ENCODE data around the gene SCN9A.
"Not testable (repeated sequence)": the region's sequence is repeated elsewhere in the genome, so short reads cannot be mapped to it uniquely, and the experiment has no call there.

Gene SCN9A

GRCh38 chr2:166239548-166239947, 136.2 kb downstream of the SCN9A start:
- DNase-seq, result no peak

- DNase-seq, result no peak
Measured at GRCh38 chr2:166238176-166238575, 137.6 kb downstream of the SCN9A start.

- no peak for DNase-seq
Measured at GRCh38 chr2:166234112-166234846, 141.5 kb downstream of the SCN9A start.

DNA sequence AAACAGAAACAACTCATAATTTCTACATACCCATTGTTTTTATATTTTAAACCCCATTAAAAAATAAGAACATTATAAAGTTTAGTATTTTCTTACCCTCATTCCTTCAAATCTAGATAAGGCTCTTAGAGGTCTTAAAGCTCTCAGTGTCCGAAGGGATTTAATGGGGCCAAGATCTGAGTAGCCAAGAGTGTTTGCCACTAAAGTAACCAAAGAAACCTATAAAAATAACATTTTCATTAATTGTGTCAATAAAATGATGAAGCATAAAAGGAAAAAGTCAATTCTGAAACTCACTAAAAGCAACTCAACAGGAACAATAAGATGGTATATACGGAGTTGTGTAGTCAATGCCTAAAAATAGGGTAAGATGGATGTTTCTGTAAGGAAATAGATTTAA, 142.5 kb downstream of the SCN9A start:
- DNase-seq, result no peak

DNA sequence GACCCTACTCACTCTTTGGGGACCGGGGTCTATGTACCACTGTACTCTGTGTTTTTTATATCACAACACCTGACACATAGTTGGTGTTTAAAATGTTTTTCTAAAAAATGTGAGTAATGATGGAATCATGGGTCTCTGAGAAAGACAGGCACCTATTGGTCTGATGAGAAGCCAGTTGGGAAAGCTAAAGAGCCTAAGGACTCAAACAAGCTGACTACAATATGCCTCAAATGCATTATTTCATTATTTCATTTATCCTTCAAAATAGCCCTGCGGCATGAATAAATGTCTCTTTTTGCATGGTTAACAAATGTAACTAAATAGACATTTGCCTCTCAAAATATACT, 145.0 kb downstream of the SCN9A start:
- DNase-seq, result no peak

DNA sequence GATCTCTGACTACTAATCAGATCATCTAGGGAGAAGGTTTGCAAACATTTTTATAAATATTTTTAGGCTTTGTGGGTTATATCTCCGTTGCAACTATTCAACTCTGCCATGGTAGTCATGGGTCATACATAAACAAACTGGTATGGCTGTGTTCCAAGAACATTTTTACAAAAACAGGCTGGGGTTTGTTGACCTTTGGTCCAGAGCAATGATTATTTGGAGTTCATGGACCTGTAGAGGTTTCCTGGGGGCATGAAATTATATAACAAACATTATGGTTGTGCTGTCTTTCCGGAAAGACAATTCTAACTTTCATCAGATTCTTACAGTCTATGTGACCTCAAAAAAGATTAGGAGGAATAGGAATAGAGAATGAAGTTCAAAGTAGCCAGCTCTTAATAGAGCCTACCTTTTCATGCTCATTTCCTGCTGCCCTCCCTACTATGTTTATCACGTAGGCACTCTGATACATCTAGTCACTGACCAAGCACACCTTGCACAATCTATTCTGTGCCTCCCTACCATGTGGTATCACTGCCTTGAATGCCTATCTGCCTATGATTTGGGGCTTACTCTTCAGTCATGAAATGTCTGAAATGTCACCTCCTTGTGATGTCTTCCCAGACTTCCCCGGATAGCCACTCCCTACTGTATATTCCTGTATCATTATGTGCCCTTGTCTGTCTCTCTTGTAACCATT, 145.6 kb downstream of the SCN9A start:
- no peak for DNase-seq

DNA sequence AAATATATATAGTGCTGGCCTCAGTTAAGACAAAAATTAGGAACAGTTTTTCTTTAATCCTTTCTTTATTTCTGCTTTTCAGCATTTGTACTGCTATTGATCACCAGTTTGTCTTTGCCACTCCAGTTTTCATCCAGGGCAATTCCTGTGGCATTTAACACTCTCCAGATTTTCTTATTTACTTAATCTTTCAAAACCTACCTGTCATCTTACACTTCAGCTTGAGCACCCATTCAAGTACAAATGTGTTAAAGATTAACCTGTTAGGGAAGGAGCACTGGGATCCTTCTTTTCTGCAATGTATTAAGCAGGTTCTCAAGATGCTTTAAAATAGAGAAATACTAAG, 146.1 kb downstream of the SCN9A start:
- no peak for DNase-seq

DNA sequence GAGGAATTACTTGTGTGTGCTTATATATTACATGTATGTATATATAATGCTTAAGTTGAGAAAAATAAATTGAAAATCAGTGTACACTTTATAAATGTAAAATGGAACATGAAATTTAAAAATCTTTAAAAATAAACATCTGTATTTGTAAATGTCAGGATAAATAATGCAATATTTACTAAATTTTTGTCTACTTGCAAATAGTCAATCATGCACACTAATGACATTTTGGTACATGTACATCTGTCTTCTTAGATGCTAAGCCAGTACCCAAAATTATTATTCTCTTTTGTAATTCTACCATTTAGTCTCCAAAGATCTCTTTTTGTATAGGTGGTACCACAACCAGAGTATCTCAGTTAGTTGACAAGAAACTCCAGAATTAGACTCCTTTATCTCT, 151.5 kb downstream of the SCN9A start:
- no peak for DNase-seq

DNA sequence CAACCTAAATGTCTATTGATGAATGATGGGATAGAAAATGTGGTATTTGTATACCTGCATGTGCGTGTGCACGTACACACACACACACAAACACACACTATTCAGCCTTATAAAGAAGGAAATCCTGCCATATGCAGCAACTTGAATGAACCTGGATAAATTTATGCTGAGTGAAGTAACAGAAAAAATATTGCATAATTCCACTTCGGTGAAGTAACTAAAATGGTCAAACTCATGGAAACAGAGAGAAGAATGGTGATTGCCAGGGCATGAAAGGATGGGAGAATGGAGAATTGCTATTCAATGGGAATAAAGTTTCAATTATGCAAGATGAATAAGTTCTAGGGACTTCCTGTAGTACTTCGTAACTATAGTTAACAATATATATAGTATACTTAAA, 152.4 kb downstream of the SCN9A start:
- no peak for DNase-seq

- DNase-seq, result no peak
Measured at GRCh38 chr2:166211079-166211478, 164.7 kb downstream of the SCN9A start.

- DNase-seq, result not testable (repeated sequence)
Measured at GRCh38 chr2:166209944-166210343, 165.8 kb downstream of the SCN9A start.

DNA sequence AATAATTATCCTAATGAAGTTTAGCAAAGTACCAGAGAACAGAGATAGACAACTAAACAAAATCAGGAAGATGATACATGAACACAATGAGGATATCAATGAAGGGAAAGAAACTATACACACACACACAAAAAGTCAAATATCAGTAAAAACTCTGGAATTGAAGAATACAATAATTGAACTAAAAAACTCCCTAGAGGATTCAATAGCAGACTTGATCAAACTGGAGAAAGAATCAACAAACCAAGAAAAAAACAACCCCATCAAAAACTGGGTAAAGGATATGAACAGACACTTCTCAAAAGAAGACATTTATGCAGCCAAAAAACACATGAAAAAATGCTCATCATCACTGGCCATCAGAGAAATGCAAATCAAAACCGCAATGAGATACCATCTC, 166.4 kb downstream of the SCN9A start:
- not testable (repeated sequence) for DNase-seq

DNA sequence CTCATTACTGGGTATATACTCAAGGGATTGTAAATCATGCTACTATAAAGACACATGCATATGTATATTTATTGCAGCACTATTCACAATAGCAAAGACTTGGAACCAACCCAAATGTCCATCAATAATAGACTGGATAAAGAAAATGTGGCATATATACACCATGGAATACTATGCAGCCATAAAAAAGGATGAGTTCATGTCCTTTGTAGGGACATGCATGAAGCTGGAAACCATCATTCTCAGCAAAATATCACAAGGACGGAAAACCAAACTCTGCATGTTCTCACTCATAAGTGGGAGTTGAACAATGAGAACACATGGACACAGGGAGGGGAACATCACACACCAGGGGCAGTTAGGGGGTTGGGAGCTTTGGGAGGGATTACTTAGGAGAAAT, 169.6 kb downstream of the SCN9A start:
- not testable (repeated sequence) for DNase-seq

DNA sequence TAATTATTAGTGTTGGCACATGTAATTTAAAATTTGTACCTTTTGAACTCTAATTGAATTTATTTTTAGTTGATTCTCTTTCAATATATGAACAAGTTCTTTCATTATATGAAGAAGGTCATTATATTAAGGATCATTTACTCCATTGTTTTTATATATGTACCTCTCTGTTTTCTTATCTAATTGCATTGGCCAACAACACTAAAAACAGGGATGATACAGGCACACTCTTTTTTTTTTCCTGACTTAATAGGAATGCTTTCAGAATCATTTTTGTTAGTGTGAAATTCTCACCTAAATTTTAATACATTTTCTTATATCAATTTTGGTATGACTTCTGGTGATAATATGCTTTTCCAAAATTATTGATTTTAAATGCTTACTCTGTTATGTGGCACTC, 173.0 kb downstream of the SCN9A start:
- DNase-seq, result no peak

DNA sequence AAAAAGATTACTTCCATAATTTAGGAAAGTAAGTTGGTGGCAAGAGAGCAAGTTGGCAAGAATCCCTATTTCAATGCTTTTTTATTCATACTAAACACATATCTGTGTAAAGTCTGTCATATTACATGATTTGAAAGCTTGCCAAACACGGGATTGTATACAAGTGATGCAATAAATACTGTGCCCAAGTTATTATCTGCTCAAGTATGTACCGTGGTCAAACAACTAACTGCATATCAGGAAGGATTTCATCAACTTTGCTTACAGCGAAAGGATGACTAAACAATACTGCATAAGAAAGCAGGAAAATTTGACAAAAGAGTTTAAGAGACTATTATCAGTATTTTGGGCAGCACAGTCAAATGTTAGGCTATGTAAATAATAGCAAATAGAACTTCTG, 178.3 kb downstream of the SCN9A start:
- no peak for DNase-seq

DNA sequence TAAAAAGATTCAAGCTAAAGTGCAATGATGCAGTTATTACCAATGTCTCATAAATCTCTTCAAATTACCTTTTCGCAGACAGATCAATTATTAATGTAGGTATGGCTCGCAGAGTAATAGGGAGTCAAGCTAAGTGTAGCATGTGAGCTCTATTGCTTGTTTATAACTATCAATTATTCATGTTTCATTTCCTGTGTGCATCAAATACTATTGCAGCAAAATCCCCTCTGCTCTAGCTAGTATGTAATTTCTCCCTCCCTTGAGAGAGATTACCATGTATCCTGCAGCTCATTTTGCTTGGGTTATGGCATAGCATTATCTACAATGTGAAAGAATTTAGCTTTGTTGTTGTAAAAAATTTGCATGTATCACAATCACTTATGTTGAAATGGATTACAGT, 182.3 kb downstream of the SCN9A start:
- no peak for DNase-seq

GRCh38 chr2:166188084-166188483, 187.7 kb downstream of the SCN9A start:
- DNase-seq, result no peak

DNA sequence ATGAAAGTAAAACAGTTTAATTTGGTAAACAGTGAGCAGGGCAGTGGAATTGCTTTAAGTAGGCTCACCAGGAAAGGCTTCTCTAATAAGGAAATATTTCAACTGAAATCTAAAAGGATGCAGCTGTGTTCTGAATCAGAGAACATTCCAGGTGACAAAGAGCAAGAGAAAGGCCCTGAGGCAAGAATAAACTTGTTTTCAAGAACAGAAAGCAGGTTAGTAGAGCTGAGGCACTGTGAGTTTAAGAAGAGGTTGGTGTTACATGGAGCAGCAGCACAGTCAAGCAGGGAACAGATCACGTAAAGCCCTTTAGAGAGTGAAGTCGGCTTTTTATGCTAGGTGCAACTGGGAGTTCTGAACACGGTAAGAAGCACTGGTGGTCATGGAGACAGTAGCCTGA, 191.0 kb downstream of the SCN9A start:
- no peak for DNase-seq

GRCh38 chr2:166181813-166182154, 194.0 kb downstream of the SCN9A start:
- DNase-seq, result no peak

- DNase-seq, result peak; percentile 45
Measured at GRCh38 chr2:166180951-166181812, 194.6 kb downstream of the SCN9A start.

GRCh38 chr2:166179201-166179600, 196.5 kb downstream of the SCN9A start:
- no peak for DNase-seq

- no peak for DNase-seq
Measured at GRCh38 chr2:166173263-166173662, 202.5 kb downstream of the SCN9A start.

GRCh38 chr2:166171216-166171615, 204.5 kb downstream of the SCN9A start:
- DNase-seq, result no peak

DNA sequence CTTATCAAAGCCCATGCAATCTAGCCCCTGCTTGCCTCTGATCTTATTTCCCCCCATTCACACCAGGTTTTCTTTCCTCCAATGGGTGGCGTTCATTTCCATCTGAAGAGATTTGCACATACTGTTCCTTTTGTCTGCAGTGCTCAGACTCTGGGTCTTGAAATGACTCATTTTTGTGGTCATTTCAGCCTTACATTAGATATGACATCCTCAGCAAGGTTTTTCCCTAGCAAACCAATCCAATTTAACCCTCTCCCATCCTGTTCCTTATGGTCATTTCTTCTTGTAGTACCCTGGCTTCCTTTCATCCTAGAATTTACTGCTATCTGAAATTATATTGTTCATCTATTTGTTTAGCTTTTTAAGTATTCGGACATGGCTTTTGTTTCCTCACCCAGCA, 205.4 kb downstream of the SCN9A start:
- no peak for DNase-seq
